ENCODE data around the gene GCG.

The GCG gene

GRCh38 chr2:162149940-162150339 lies 2.1 kb downstream of the GCG start:
- DNase-seq (ENCODE audit: low read depth, low spot score) = no peak

- DNase-seq (ENCODE audit: low read depth, low spot score) = no peak
Measured at GRCh38 chr2:162149466-162149865, 2.6 kb downstream of the GCG start.

- no peak for DNase-seq (ENCODE audit: low read depth, low spot score)
Measured at GRCh38 chr2:162148956-162149355, 3.1 kb downstream of the GCG start.

GRCh38 chr2:162143969-162144368 lies 8.1 kb downstream of the GCG start:
- no peak for DNase-seq (ENCODE audit: low read depth, low spot score)

GRCh38 chr2:162138310-162138709 lies 13.7 kb downstream of the GCG start:
- no peak for DNase-seq (ENCODE audit: low read depth, low spot score)

GRCh38 chr2:162127422-162127821 lies 24.6 kb downstream of the GCG start:
- no peak for DNase-seq (ENCODE audit: low read depth, low spot score)

GRCh38 chr2:162126527-162126926 lies 25.5 kb downstream of the GCG start:
- no peak for DNase-seq (ENCODE audit: low read depth, low spot score)

GRCh38 chr2:162126111-162126519 lies 25.9 kb downstream of the GCG start:
- DNase-seq (ENCODE audit: low read depth, low spot score) = no peak

- DNase-seq (ENCODE audit: low read depth, low spot score) = no peak
Measured at GRCh38 chr2:162125138-162125537, 26.9 kb downstream of the GCG start.

- no peak for DNase-seq (ENCODE audit: low read depth, low spot score)
Measured at GRCh38 chr2:162123806-162124758, 28.0 kb downstream of the GCG start.

GRCh38 chr2:162118166-162119031 lies 33.6 kb downstream of the GCG start:
- DNase-seq (ENCODE audit: low read depth, low spot score) = no peak

GRCh38 chr2:162116352-162116751 lies 35.7 kb downstream of the GCG start:
- DNase-seq (ENCODE audit: low read depth, low spot score) = no peak

- no peak for DNase-seq (ENCODE audit: low read depth, low spot score)
Measured at GRCh38 chr2:162115076-162115475, 37.0 kb downstream of the GCG start.

- DNase-seq (ENCODE audit: low read depth, low spot score) = no peak
Measured at GRCh38 chr2:162114271-162114670, 37.8 kb downstream of the GCG start.

GRCh38 chr2:162113776-162114168 lies 38.3 kb downstream of the GCG start:
- DNase-seq (ENCODE audit: low read depth, low spot score) = no peak

GRCh38 chr2:162113088-162113775 lies 38.8 kb downstream of the GCG start:
- no peak for DNase-seq (ENCODE audit: low read depth, low spot score)

- DNase-seq (ENCODE audit: low read depth, low spot score) = no peak
Measured at GRCh38 chr2:162111958-162112850, 39.8 kb downstream of the GCG start.

- no peak for DNase-seq (ENCODE audit: low read depth, low spot score)
Measured at GRCh38 chr2:162107361-162107901, 44.6 kb downstream of the GCG start.

GRCh38 chr2:162106746-162107145 lies 45.3 kb downstream of the GCG start:
- no peak for DNase-seq (ENCODE audit: low read depth, low spot score)

GRCh38 chr2:162106146-162106551 lies 45.9 kb downstream of the GCG start:
- no peak for DNase-seq (ENCODE audit: low read depth, low spot score)
